Tibial nerve (tissue), 4 donors: Measurements from ENCODE around the gene LNP1.

Experiments
- CTCF ChIP-seq, 5 experiments: fragments of 200-600 bp in 3 of 5; fragments of 450-650 bp in 2 of 5; sonication (generic) in 3 of 5; IDR thresholded peaks; one replicate each; pipeline ENCODE4 v1.5.1; 2016 to 2019; ENCODE audit warnings: antibody characterized with exemption in 5 of 5, mild to moderate bottlenecking in 3 of 5, moderate library complexity in 2 of 5
- EP300 ChIP-seq, 2 donors: sonication (generic); formaldehyde crosslinking; IDR thresholded peaks; one replicate each; pipeline ENCODE4 v1.6.1; 2017; ENCODE audit warnings: antibody characterized with exemption in 2 of 2, mild to moderate bottlenecking in 1 of 2
- POLR2A ChIP-seq, 2 donors: fragments of 450-650 bp; IDR thresholded peaks; one replicate each; pipeline ENCODE4 v1.6.1; 2017; ENCODE audit warnings: antibody characterized with exemption in 2 of 2, mild to moderate bottlenecking in 2 of 2, moderate library complexity in 2 of 2

GRCh38 chr3:100407164-100407563 lies 5.8 kb downstream of the LNP1 start:
- TF ChIP-seq POLR2A (IDR thresholded peaks at IDR 0.05) (no peak), CTCF (IDR thresholded peaks at IDR 0.05) (no peak), EP300 (IDR thresholded peaks at IDR 0.05) (no peak)
